Measurements from ENCODE around the gene MAP1B.
"Not testable (repeated sequence)": the region's sequence is repeated elsewhere in the genome, so short reads cannot be mapped to it uniquely, and the experiment has no call there.

Gene MAP1B

DNA sequence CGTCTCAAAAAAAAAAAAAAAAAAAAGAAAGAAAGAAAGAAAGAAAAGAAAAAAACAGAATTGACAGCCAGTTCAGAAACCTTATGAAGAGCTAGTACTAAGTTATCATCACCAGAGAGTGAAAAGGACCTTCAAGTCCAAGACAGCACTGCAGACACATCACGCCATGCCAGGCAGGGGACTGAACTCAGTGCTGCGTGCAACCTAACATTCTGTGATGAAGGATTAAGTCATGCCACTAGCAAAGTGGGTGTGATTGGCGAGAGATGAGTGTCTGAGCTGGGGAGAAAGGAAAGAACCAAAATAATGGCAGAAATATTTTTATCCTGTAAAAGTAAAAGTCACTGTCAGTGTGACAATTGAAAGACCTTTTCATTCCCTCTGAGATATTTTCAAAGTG, 54.7 kb downstream of the MAP1B start:
- DNase-seq (ENCODE audit: low spot score) = no peak

GRCh38 chr5:72163349-72163983, 56.2 kb downstream of the MAP1B start:
- no peak for DNase-seq (ENCODE audit: low spot score)

DNA sequence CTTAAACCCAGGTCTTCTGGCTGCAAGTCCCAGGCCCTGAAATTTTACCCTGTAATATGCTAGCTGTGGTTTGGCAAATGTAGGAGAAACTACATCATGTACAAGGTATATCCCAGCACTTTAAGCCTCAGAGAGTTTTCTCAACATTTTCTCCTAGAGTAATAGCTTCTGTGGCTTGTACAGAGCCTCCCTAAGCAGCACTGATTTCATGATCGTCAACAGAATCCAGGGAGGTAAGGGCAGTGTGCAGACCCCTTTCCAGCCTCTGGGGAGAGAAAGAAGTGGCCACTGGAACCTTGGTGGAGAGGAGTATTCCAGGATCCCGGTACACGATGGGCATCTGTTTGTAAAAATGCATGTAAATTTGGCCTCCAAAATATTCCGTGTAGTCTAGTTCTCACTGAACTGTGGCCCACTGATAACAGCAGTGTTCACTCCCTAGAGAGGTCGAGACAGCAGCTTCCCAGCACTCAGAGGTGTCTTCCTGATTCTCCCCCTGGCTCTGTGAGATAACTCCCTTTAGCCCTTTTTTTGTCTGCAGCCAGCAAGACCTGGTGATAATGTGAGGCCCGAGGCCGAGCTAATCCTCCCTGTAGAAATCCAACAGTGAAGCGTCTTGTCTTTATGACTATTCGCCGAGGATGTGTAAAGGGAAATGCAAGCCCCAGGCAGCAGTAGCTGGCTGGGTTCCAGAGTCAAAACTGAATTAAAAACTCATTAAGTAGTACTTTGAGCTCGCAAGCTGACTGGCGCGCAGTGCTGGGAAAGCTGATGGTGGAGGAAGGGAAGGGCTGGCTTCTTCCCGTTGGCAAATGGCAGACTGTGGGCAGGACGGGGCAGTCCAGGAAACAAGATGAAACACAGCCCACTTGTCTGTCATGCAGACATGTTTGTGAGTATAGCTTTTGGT, 59.0 kb downstream of the MAP1B start:
- DNase-seq (ENCODE audit: low spot score) = no peak

DNA sequence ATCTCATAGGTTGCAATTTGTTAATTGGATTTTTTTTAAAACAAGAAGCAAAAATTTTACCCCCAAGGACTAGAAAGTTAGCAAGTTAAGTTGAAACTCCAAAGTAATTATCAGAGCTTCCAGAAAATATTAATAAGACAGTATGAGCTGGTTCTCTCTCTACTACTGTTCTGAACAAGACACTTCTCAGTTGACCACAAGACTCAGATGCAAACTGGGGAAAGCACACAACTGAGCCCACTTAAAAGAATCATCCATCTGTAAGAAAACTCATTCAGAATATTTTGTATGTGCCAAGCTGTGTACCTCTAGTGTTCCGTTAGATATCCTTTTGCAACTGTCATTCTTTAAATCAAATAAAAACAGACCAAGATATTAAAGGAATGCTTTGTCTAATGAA, 60.0 kb downstream of the MAP1B start:
- no peak for DNase-seq (ENCODE audit: low spot score)

GRCh38 chr5:72167804-72168203, 60.5 kb downstream of the MAP1B start:
- no peak for DNase-seq (ENCODE audit: low spot score)

GRCh38 chr5:72170101-72170500, 62.8 kb downstream of the MAP1B start:
- no peak for DNase-seq (ENCODE audit: low spot score)

- not testable (repeated sequence) for DNase-seq (ENCODE audit: low spot score)
These were observed 63.9 kb downstream of the MAP1B start for GRCh38 chr5:72171181-72171580.

GRCh38 chr5:72171667-72172066, 64.4 kb downstream of the MAP1B start:
- DNase-seq (ENCODE audit: low spot score) = no peak

GRCh38 chr5:72172786-72173185, 65.5 kb downstream of the MAP1B start:
- no peak for DNase-seq (ENCODE audit: low spot score)

GRCh38 chr5:72177538-72177937, 70.3 kb downstream of the MAP1B start:
- no peak for DNase-seq (ENCODE audit: low spot score)

DNA sequence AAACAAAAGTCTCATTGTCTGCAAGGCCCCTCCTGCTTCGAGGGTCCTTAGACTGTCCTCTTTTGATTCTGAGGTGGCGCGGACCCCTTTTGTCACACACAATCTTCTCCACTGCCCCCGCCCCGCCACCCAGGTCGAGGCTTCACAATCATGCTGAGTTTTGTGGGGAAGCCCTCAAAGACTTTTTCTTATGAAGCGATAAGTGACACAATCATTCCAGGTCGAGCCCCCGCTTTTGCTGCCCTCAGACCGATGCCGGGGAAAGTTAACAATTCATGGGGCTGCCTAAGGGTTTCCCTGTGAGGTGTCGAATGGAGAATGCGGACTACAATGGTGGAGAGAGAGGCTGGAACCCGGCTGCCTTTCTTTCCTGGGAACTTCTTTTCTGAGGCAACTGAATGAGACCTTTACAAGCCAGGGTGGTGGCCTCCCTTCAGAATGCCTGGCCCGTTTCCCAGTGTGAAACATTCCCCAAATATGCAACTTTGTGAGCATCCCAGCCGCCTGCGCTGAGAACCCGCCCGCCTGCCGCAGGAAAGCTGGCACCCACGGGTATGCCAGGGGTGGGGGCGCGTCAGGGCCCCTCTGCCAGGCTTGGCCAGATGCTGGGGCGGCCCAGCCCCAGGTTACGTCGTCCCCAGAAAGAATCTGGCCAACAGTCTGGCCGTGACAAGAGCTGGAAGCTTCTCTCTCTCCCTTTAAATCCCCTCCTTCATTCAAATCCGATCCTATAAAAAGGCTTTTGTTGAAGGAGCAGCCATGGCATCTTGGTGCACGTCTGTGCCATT, 71.9 kb downstream of the MAP1B start:
- DNase-seq (ENCODE audit: low spot score) = peak; percentile 85

- DNase-seq (ENCODE audit: low spot score) = no peak
These were observed 72.7 kb downstream of the MAP1B start for GRCh38 chr5:72179816-72180440.

- DNase-seq (ENCODE audit: low spot score) = no peak
These were observed 73.7 kb downstream of the MAP1B start for GRCh38 chr5:72180925-72181324.

- DNase-seq (ENCODE audit: low spot score) = no peak
These were observed 75.4 kb downstream of the MAP1B start for GRCh38 chr5:72182686-72183085.

DNA sequence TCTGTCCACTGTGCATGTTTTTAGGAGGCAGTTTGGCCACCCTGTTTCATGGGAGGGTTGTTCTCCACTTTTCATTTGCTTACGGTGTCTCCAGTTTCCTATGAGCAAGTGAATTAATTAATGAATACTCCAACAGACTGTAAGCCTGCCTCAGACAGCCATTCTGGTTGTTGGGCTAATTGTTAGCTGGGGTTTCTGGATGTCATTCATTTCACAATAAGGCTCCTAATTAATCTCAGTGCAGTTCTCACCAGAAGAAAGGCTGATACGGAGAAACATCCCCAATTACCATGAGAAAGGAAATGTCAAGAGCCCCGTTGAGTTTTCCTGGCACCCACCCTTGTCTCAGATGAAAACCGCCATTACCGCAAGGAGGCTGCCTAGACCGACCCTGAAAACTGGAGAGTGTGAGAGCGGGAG, 75.8 kb downstream of the MAP1B start:
- DNase-seq (ENCODE audit: low spot score) = no peak

- DNase-seq (ENCODE audit: low spot score) = no peak
These were observed 77.1 kb downstream of the MAP1B start for GRCh38 chr5:72184408-72184807.

- DNase-seq (ENCODE audit: low spot score) = no peak
These were observed 78.4 kb downstream of the MAP1B start for GRCh38 chr5:72185496-72186329.

DNA sequence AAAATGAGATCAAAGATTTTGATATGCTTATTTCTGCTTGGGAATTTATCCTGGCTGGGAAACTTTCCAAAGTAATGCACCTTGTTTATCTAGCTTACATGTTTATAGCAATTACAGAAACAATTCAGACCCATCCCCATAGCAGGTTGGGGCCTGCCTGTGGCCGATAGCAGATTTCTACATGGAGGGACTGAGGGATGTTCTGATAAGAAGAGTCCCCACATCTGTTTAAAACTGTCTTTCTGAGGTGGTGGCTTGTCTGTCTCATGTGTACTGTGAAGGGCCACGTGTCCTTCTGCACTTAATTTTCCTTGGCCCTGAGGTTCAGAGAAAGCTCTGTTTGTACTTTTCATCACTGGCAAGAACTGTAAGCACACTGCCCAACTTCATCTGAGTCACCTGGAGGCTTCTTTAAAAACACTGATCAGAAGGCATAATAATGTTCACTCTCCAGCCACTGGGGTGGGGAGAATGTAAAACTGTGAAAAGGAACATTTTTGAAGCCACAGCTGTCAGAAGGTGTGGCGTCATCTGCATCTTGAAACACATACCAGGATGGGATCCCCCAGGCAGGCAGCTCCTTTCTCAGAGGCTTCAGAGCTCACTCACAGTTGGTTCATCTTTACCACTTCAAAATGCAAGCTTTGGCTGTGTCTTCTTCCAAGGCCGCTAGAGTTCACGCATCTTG, 80.3 kb downstream of the MAP1B start:
- no peak for DNase-seq (ENCODE audit: low spot score)

GRCh38 chr5:72188166-72188565, 80.9 kb downstream of the MAP1B start:
- DNase-seq (ENCODE audit: low spot score) = no peak

- DNase-seq (ENCODE audit: low spot score) = no peak
These were observed 81.9 kb downstream of the MAP1B start for GRCh38 chr5:72189146-72189545.

DNA sequence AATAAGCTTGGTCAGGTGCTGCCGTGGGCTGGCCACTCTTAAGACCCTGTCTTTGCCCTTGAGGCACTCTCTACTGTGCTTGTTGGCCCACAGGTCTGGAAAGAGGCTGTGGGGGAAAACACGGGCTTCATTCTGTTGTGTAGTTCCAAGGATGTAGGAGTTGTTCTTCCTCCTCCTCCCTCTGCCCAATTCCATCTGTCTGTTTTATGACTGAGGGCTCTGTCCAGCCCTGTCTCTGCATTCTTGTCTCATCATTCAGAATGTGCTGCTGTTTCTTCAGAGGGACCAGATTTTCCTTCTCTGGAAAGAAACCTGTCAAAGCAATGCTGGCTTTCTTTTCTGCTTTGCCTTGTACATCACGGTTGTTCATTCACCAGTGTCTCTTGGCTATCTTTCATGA, 84.1 kb downstream of the MAP1B start:
- no peak for DNase-seq (ENCODE audit: low spot score)

Measured in AG08396 (cell line).